ENCODE data around the gene ITGB8.

The ITGB8 gene

DNA sequence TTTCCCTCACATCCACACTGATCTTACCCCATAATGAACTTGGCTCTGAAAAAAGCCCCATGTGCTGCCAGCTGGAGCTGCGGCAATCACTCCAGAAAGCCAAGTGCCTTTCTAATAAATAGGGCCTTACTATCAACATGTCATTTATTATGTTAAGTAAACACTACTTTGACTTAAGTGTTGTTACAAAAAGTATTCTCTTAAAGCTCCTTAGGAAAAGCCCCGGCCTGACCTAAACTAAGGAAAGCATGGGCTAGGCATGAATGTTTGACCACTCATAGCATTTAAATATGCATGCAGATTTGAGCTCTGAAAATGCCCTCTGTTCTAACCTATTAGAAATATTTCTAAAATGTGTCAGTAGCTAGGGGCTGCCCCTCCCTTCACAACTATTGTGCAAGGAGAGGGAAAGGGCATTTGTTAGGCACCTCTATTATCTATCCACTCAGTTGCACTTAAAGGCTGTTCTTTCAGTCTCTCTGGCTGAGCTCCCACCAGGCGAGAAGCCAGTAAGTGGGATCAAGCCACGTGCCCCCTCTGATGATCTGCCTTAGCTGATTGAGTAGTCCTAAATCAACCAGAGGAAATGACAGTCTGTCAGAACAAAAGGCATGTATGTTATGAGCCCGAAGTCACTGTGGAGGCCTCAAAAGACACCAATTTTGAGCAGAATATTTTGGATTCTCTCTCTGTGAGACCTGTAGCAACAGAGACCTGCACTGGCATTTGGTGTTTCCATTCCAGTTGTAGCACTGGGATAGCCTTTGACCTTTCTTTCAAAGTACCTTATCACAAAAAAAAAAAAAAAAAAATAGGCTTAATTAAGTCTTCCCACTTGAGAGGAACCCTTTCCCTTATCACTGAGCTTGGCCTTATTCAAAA, 77.1 kb downstream of the ITGB8 start:
- H3K36me3 ChIP-seq (ENCODE audit: control insufficient read depth in 5 of 5, insufficient read depth in 5 of 5, low read length in 5 of 5): no peaks in the 10 kb centered on the region
- H3K4me1 ChIP-seq (ENCODE audit: control insufficient read depth in 5 of 5, insufficient read depth in 5 of 5, low read length in 5 of 5): peaks cover 0 to 30% (median 20%) of the 10 kb centered on the region in 5 donors
- H3K27ac ChIP-seq (ENCODE audit: low read depth, low read length): peak overlapping the region; percentile 72

DNA sequence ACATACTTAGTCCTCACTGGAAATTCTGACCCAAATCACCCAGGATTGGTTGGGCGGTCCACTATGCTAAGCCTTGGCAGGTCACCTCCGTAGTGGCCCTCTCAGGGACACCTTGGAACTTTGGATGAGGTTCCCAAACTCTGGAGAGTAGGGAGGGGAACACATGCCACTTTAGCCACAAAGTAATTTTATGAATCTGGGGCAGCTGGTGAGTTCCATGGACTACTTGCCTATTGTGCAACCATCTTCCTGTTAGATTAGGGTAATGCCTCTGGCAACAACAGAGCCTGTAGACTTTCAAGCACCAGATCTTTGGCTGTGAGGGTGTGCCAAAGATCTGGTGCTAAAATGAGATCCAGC, 77.7 kb downstream of the ITGB8 start:
- Histone ChIP-seq H3K27ac (ENCODE audit: low read depth, low read length) (peak overlapping the region; percentile 72), H3K36me3 (ENCODE audit: control insufficient read depth in 5 of 5, insufficient read depth in 5 of 5, low read length in 5 of 5) (no peaks in the 10 kb centered on the region), H3K9ac (ENCODE audit: low read length in 5 of 5) (no peak overlapping the region), H3K27me3 (ENCODE audit: control insufficient read depth in 5 of 5, insufficient read depth in 4 of 5, low read length in 5 of 5) (no peaks in the 10 kb centered on the region), H3K4me1 (ENCODE audit: control insufficient read depth in 5 of 5, insufficient read depth in 5 of 5, low read length in 5 of 5) (peaks cover 0 to 24% (median 18%) of the 10 kb centered on the region in 5 donors), H3K9me3 (ENCODE audit: control insufficient read depth in 5 of 5, low read length in 5 of 5) (no peaks in the 10 kb centered on the region), H3K4me3 (ENCODE audit: low read depth in 1 of 5, low read length in 5 of 5) (no peak overlapping the region)

More for the DNA sequence above, 77.1 kb downstream of the ITGB8 start:
- Histone ChIP-seq H3K9me3 (ENCODE audit: control insufficient read depth in 5 of 5, low read length in 5 of 5) (no peaks in the 10 kb centered on the region), H3K4me3 (ENCODE audit: low read depth in 1 of 5, low read length in 5 of 5) (no peak overlapping the region), H3K9ac (ENCODE audit: low read length in 5 of 5) (no peak overlapping the region), H3K27me3 (ENCODE audit: control insufficient read depth in 5 of 5, insufficient read depth in 4 of 5, low read length in 5 of 5) (no peaks in the 10 kb centered on the region)

DNA sequence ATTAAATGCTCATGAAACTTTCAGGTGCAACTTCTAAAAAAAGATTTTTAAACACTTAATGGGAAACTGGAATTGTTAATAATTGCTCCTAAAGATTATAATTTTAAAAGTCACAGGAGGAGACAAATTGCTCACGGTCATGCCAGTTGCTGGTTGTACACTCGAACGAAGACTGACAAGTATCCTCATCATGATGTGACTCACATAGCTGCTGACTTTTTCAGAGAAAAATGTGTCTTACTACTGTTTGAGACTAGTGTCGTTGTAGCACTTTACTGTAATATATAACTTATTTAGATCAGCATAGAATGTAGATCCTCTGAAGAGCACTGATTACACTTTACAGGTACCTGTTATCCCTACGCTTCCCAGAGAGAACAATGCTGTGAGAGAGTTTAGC, 79.3 kb downstream of the ITGB8 start:
- H3K36me3 ChIP-seq (ENCODE audit: control insufficient read depth in 5 of 5, insufficient read depth in 5 of 5, low read length in 5 of 5): no peaks in the 10 kb centered on the region
- H3K4me1 ChIP-seq (ENCODE audit: control insufficient read depth in 5 of 5, insufficient read depth in 5 of 5, low read length in 5 of 5): peaks cover 0 to 21% (median 13%) of the 10 kb centered on the region in 5 donors
- no peak overlapping the region for H3K4me3 ChIP-seq (ENCODE audit: low read depth in 1 of 5, low read length in 5 of 5)
- H3K9ac ChIP-seq (ENCODE audit: low read length in 5 of 5): no peak overlapping the region
- H3K27me3 ChIP-seq (ENCODE audit: control insufficient read depth in 5 of 5, insufficient read depth in 4 of 5, low read length in 5 of 5): no peaks in the 10 kb centered on the region
- no peaks in the 10 kb centered on the region for H3K9me3 ChIP-seq (ENCODE audit: control insufficient read depth in 5 of 5, low read length in 5 of 5)
- no peak overlapping the region for H3K27ac ChIP-seq (ENCODE audit: low read depth, low read length)

DNA sequence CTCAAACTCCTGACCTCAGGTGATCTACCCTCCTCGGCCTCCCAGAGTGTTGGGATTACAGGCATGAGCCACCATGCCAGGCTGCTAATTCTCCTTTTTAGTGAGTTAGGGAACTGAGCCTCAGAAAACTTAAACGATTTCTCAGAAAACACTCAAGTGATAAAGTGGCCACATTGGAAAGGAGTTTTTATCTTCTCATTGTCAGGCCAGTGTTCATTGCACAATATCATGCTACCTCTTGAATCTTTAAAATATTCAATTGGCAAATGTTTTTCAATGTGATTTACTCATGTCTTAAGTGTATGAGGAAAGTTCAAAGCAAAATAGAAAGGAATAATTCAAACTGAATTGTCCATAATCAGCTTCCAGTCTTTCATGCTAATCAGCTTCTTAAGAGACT, 80.7 kb downstream of the ITGB8 start:
- Histone ChIP-seq H3K36me3 (ENCODE audit: control insufficient read depth in 5 of 5, insufficient read depth in 5 of 5, low read length in 5 of 5) (no peaks in the 10 kb centered on the region), H3K27me3 (ENCODE audit: control insufficient read depth in 5 of 5, insufficient read depth in 4 of 5, low read length in 5 of 5) (no peaks in the 10 kb centered on the region), H3K9me3 (ENCODE audit: control insufficient read depth in 5 of 5, low read length in 5 of 5) (no peaks in the 10 kb centered on the region), H3K9ac (ENCODE audit: low read length in 5 of 5) (no peak overlapping the region), H3K4me3 (ENCODE audit: low read depth in 1 of 5, low read length in 5 of 5) (no peak overlapping the region), H3K27ac (ENCODE audit: low read depth, low read length) (no peak overlapping the region), H3K4me1 (ENCODE audit: control insufficient read depth in 5 of 5, insufficient read depth in 5 of 5, low read length in 5 of 5) (peaks cover 0 to 21% (median 13%) of the 10 kb centered on the region in 5 donors)

DNA sequence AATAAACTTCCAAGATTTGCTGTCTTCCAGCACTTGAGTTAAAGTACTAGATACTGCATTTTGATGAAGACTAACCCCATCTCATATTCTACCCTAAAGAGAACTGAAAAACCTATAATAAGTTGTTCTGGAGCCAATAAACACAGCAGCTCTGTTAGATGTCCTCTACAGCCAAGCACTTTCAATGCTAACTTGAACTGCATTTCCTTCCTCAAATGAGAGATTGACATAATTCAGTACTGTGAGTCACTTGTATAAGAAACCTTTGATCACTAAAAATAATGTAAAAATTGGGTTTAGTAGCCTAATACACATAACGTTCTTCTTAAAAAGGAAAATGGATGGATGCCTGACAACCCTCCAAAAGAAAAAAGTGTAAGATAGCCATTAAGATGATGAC, 81.3 kb downstream of the ITGB8 start:
- no peak overlapping the region for H3K9ac ChIP-seq (ENCODE audit: low read length in 5 of 5)
- H3K9me3 ChIP-seq (ENCODE audit: control insufficient read depth in 5 of 5, low read length in 5 of 5): no peaks in the 10 kb centered on the region
- no peaks in the 10 kb centered on the region for H3K36me3 ChIP-seq (ENCODE audit: control insufficient read depth in 5 of 5, insufficient read depth in 5 of 5, low read length in 5 of 5)
- no peak overlapping the region for H3K27ac ChIP-seq (ENCODE audit: low read depth, low read length)
- H3K4me3 ChIP-seq (ENCODE audit: low read depth in 1 of 5, low read length in 5 of 5): no peak overlapping the region
- H3K4me1 ChIP-seq (ENCODE audit: control insufficient read depth in 5 of 5, insufficient read depth in 5 of 5, low read length in 5 of 5): peaks cover 0 to 19% (median 13%) of the 10 kb centered on the region in 5 donors
- no peaks in the 10 kb centered on the region for H3K27me3 ChIP-seq (ENCODE audit: control insufficient read depth in 5 of 5, insufficient read depth in 4 of 5, low read length in 5 of 5)

DNA sequence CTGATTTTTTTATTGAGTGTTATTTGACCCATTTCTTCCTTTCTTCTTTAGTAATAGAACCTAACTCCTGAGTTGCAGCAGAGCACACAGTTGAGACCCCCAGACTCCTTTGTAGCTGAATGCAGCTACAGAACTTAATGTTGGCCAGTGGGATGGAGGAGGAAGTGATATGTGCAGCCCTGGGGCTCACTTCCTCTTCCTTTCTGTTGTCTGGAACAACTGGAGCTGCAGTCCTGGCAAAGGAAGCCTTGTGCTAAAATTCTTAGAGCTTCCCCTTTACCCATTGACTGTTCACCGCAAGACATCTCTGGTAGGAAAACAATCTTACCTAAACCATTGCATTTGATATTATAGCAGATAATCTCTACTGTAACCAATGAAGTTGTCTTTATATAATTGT, 86.6 kb downstream of the ITGB8 start:
- H3K9ac ChIP-seq (ENCODE audit: low read length in 5 of 5): no peak overlapping the region
- H3K4me3 ChIP-seq (ENCODE audit: low read depth in 1 of 5, low read length in 5 of 5): no peak overlapping the region
- no peaks in the 10 kb centered on the region for H3K27me3 ChIP-seq (ENCODE audit: control insufficient read depth in 5 of 5, insufficient read depth in 4 of 5, low read length in 5 of 5)
- H3K4me1 ChIP-seq (ENCODE audit: control insufficient read depth in 5 of 5, insufficient read depth in 5 of 5, low read length in 5 of 5): no peaks in the 10 kb centered on the region
- H3K36me3 ChIP-seq (ENCODE audit: control insufficient read depth in 5 of 5, insufficient read depth in 5 of 5, low read length in 5 of 5): no peaks in the 10 kb centered on the region
- no peaks in the 10 kb centered on the region for H3K9me3 ChIP-seq (ENCODE audit: control insufficient read depth in 5 of 5, low read length in 5 of 5)
- no peak overlapping the region for H3K27ac ChIP-seq (ENCODE audit: low read depth, low read length)

DNA sequence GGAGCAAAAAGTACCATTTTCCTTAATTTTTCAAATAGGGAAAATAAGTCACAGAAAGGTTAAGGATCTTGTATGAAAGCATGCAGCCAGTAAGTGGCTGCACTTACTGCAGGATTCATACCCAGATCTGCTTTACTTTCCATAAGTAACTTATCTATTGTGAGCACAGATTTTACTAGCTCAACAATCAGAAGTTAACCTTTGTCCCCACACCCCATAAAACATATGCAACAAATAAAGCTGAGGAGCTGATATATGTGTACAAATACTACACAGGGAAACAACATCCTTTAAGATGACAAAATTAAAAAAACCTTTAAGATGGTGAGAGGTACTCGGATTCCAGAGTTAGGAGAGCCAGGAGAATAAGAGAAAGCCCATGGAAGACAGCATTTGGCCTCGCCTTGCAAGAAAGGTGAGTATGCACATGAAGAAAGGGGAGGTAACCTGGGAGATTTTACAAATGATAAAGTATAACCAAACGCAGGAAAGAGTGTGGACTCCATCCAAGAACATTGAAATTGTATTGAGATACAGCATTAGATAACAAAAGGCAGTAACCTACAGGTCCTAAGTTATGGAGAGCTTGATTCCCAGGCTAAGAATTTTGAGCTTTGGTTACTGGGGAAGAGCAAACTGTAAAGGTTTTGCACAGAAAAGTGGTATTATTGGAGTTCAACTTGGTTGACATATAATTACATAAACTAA, 87.1 kb downstream of the ITGB8 start:
- H3K27ac ChIP-seq (ENCODE audit: low read depth, low read length): no peak overlapping the region
- H3K36me3 ChIP-seq (ENCODE audit: control insufficient read depth in 5 of 5, insufficient read depth in 5 of 5, low read length in 5 of 5): no peaks in the 10 kb centered on the region
- H3K4me1 ChIP-seq (ENCODE audit: control insufficient read depth in 5 of 5, insufficient read depth in 5 of 5, low read length in 5 of 5): no peaks in the 10 kb centered on the region
- no peak overlapping the region for H3K4me3 ChIP-seq (ENCODE audit: low read depth in 1 of 5, low read length in 5 of 5)
- no peaks in the 10 kb centered on the region for H3K27me3 ChIP-seq (ENCODE audit: control insufficient read depth in 5 of 5, insufficient read depth in 4 of 5, low read length in 5 of 5)
- no peaks in the 10 kb centered on the region for H3K9me3 ChIP-seq (ENCODE audit: control insufficient read depth in 5 of 5, low read length in 5 of 5)
- H3K9ac ChIP-seq (ENCODE audit: low read length in 5 of 5): no peak overlapping the region

DNA sequence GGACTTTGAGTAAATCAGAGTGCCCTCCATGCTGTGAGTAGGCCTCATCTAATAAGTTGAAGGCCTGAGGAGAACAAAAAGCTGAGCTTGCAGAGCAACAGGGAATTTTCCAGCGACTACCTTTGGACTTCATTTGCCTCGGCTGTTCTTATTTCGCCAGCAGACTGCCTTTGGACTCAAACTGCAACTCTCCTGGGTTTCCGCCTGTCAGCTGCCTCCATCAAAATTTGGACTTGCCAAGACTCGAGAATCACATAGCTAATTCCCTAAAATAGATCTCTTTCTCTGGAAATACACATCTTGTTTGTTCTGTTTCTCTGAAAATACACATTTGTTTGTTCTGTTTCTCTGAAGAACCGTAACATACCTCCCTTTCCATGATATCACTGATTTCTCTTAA, 93.8 kb downstream of the ITGB8 start:
- Histone ChIP-seq H3K9me3 (ENCODE audit: control insufficient read depth in 5 of 5, low read length in 5 of 5) (peaks cover 0 to 5% (median 0%) of the 10 kb centered on the region in 5 donors), H3K4me1 (ENCODE audit: control insufficient read depth in 5 of 5, insufficient read depth in 5 of 5, low read length in 5 of 5) (peaks cover 0 to 4% (median 0%) of the 10 kb centered on the region in 5 donors), H3K27ac (ENCODE audit: low read depth, low read length) (no peak overlapping the region), H3K27me3 (ENCODE audit: control insufficient read depth in 5 of 5, insufficient read depth in 4 of 5, low read length in 5 of 5) (no peaks in the 10 kb centered on the region), H3K36me3 (ENCODE audit: control insufficient read depth in 5 of 5, insufficient read depth in 5 of 5, low read length in 5 of 5) (no peaks in the 10 kb centered on the region), H3K4me3 (ENCODE audit: low read depth in 1 of 5, low read length in 5 of 5) (no peak overlapping the region), H3K9ac (ENCODE audit: low read length in 5 of 5) (no peak overlapping the region)

DNA sequence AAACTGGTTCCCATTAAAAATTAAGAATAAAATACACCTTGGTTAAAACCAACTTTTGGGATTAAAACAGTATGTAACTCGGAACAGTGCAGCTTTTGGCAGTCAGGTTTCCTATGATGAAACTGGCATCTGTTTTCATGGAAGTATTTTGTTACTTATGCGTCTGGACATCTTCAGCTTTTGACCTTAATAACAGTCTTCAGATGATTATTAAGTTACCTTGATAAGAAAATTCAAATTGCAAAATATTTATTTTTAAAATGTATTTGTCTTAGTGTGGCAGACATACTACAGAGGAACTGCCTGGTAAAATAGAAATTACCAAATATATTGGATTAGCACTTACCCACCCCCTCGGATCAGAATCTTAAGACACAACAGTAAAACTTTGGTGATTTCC, 100.0 kb downstream of the ITGB8 start:
- Histone ChIP-seq H3K4me1 (ENCODE audit: control insufficient read depth in 5 of 5, insufficient read depth in 5 of 5, low read length in 5 of 5) (peaks cover 0 to 4% (median 4%) of the 10 kb centered on the region in 5 donors), H3K4me3 (ENCODE audit: low read depth in 1 of 5, low read length in 5 of 5) (no peak overlapping the region), H3K9ac (ENCODE audit: low read length in 5 of 5) (no peak overlapping the region), H3K9me3 (ENCODE audit: control insufficient read depth in 5 of 5, low read length in 5 of 5) (peaks cover 0 to 5% (median 0%) of the 10 kb centered on the region in 5 donors), H3K27me3 (ENCODE audit: control insufficient read depth in 5 of 5, insufficient read depth in 4 of 5, low read length in 5 of 5) (no peaks in the 10 kb centered on the region), H3K36me3 (ENCODE audit: control insufficient read depth in 5 of 5, insufficient read depth in 5 of 5, low read length in 5 of 5) (no peaks in the 10 kb centered on the region), H3K27ac (ENCODE audit: low read depth, low read length) (no peak overlapping the region)

DNA sequence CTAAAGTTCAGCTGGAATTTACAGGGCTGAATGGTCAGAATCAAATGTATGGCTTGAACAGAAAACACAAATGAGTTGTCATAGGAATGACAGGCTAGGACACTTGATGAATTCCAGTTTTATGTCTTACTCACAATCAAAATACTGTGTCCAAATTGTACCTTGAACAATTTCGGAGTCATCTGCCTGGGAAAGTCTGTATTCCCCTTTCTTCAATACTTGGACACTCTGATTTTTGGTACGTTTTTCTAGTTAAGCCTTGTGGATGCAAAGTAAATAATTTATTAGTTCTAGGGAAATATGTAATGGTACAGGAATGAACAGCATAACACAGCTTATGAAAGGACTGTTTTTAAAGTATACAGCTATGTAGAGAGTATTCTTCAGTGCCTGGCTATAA, 100.4 kb downstream of the ITGB8 start:
- no peak overlapping the region for H3K9ac ChIP-seq (ENCODE audit: low read length in 5 of 5)
- H3K36me3 ChIP-seq (ENCODE audit: control insufficient read depth in 5 of 5, insufficient read depth in 5 of 5, low read length in 5 of 5): no peaks in the 10 kb centered on the region
- no peak overlapping the region for H3K4me3 ChIP-seq (ENCODE audit: low read depth in 1 of 5, low read length in 5 of 5)
- H3K27ac ChIP-seq (ENCODE audit: low read depth, low read length): no peak overlapping the region
- H3K4me1 ChIP-seq (ENCODE audit: control insufficient read depth in 5 of 5, insufficient read depth in 5 of 5, low read length in 5 of 5): peaks cover 0 to 6% (median 4%) of the 10 kb centered on the region in 5 donors
- peaks cover 0 to 5% (median 0%) of the 10 kb centered on the region in 5 donors for H3K9me3 ChIP-seq (ENCODE audit: control insufficient read depth in 5 of 5, low read length in 5 of 5)
- H3K27me3 ChIP-seq (ENCODE audit: control insufficient read depth in 5 of 5, insufficient read depth in 4 of 5, low read length in 5 of 5): no peaks in the 10 kb centered on the region

Data from subcutaneous abdominal adipose tissue (tissue), 5 donors.